Body of pancreas (tissue), 4 donors: ENCODE measurements around the gene RSAD2.

ENCODE experiments used
- POLR2A ChIP-seq, 3 donors: fragments of 450-650 bp; IDR thresholded peaks; one replicate each; pipeline ENCODE4 v1.6.1; 2016; ENCODE audit warnings: antibody characterized with exemption in 3 of 3, mild to moderate bottlenecking in 2 of 3
- TF ChIP-seq, protein P1 (sequence below), 7 experiments: fragments of 450-650 bp in 4 of 7; fragments of 200-600 bp in 3 of 7; sonication (generic) in 3 of 7; IDR thresholded peaks; one replicate each; pipeline ENCODE4 v1.5.1; 2016 to 2019; ENCODE audit warnings: antibody characterized with exemption in 7 of 7

DNA sequence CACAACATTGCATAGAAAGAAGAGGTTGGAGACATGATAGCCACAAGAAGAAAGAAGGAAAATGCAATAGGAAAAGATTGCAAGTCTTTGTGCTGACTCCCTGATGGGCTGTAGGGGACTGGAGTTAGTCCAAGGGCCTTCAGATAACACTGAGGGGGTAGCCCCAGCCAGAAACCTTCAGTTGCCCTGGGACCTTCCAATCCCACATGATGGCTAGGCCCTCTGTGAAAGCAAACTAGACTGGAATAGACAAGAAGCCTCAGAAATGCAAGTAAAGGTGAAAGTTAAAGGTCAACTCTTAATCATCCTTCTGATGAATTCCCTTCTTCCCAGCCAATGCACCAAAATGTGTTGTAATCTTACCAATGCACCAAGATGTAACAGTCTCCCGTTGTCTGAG lies 31.0 kb upstream of the RSAD2 start:
- TF ChIP-seq, protein P1, sequence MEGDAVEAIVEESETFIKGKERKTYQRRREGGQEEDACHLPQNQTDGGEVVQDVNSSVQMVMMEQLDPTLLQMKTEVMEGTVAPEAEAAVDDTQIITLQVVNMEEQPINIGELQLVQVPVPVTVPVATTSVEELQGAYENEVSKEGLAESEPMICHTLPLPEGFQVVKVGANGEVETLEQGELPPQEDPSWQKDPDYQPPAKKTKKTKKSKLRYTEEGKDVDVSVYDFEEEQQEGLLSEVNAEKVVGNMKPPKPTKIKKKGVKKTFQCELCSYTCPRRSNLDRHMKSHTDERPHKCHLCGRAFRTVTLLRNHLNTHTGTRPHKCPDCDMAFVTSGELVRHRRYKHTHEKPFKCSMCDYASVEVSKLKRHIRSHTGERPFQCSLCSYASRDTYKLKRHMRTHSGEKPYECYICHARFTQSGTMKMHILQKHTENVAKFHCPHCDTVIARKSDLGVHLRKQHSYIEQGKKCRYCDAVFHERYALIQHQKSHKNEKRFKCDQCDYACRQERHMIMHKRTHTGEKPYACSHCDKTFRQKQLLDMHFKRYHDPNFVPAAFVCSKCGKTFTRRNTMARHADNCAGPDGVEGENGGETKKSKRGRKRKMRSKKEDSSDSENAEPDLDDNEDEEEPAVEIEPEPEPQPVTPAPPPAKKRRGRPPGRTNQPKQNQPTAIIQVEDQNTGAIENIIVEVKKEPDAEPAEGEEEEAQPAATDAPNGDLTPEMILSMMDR (IDR thresholded peaks at IDR 0.05): no peak
- TF ChIP-seq POLR2A (IDR thresholded peaks at IDR 0.05): no peak
